IPS-18c (cell line): ENCODE measurements around the gene PTGS1.
A peak's percentile ranks its signal among the peaks of the same experiment; 100 is the strongest.
"Not testable (repeated sequence)": the region's sequence is repeated elsewhere in the genome, so short reads cannot be mapped to it uniquely, and the experiment has no call there.

Experiments used
- H3K4me3 ChIP-seq: 2 replicates; pipeline ENCODE4 v1.7.0; 2013; ENCODE audit warnings: low read depth, mild to moderate bottlenecking, low read length, moderate library complexity; ENCODE audit not compliant: insufficient read depth
- H3K9me3 ChIP-seq: one replicate; pipeline ENCODE4 v1.6.1; 2013; ENCODE audit warnings: mild to moderate bottlenecking, low read length, moderate library complexity; ENCODE audit not compliant: control insufficient read depth, insufficient read depth

The PTGS1 gene

DNA sequence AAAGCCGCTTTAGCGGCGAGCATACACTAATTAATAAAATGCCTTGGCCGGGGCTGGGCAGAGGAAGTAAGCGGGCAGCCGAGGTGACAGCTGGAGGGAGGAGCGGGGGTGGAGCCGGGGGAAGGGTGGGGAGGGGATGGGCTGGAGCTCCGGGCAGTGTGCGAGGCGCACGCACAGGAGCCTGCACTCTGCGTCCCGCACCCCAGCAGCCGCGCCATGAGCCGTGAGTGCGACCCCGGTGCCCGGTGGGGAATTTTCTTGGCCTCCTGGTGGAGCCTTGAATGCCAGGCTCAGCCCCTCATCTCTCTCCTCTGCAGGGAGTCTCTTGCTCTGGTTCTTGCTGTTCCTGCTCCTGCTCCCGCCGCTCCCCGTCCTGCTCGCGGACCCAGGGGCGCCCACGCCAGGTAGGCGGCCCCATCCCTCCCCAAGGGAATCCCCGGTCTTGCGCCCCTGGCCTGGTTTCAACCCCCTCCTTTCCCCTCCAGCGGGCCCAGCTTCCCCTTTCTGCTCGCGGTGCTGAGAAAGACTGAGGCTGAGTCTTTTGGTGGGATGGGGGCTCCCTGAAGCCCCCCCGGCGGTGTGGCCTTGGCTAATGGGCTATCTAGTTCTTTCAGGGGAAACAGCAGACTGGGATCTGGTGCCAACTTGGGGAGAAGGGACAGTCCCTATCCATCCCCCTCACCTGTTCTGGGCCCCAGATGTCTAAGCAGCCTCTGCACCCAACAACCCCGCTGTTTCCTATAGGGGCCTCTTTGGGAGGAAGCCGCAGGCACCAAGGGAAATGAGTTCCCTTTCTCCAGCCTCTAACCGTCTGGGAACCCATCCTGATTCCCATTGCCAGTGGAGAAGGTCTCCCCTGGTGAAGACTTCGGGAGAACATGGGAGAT lies at the start of gene PTGS1:
Gene PTGS1 (plus strand): TSS at position 156 of the 887 bp plus-strand sequence. CDS start 61 bp downstream, at position 217.
- H3K4me3 ChIP-seq, result peak within 1 kb of the TSS; percentile 60
- H3K9me3 ChIP-seq, result no peaks in the 10 kb centered on the region

DNA sequence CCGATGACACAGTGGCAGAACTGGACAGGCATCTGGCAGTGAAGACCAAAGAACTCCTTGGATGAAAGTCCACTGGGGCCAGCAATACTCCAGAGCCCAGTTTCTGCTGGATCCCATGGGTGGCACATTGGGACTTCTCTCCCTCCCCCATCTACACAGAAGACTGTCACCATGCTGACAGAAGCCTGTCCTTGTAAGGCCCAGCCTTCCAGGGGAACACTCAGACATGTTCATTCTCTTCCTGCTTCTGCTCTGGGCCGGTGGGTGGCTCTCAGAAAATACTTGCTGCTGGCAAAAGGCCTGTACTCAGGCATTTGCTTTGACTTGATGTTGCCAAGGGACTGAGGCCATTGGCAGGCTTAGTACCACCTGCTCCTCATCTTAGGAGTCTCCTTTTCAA lies 48.3 kb upstream of the PTGS1 start:
- no peak overlapping the region for H3K4me3 ChIP-seq
- no peaks in the 10 kb centered on the region for H3K9me3 ChIP-seq

DNA sequence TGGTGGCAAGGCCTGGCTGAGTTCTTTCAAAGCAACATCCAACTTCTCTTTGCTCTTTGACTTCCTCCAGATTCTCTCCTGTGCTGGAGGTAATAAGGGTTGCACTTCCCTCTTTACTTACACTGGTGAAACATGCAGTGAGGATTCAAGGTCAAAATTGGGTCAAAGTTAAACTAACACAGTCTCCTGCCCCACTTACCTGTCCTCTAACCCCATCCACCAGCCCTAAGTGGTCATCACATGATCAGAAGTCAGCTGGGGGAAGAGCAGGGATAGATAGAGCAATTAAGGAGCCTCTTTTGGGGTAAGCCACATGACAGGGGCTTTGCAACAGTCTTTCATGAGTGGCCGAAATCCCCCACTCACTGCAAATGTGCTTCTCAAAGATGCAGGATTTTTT lies 46.2 kb upstream of the PTGS1 start:
- H3K9me3 ChIP-seq, H3K4me3 ChIP-seq: not testable (repeated sequence)

DNA sequence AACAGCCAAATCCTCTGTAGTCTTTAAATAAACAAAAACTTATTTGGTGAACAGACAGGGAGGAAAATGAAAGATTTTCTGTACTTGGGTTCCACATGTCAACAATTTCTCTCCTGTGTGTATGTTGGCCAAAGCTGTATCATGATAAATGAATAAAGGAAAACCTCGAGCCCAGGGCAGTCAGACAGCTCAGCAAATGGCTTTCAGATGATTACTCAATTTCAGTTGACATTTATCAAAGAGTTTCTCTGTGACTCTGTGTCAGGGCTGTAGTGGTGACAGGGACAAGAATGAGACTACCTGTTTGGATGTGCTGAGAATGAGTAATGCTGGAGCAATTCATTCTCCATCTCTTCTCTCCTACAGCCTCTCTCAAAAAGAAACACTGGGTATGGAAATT lies 45.7 kb upstream of the PTGS1 start:
- Histone ChIP-seq H3K9me3 (no peaks in the 10 kb centered on the region), H3K4me3 (no peak overlapping the region)

DNA sequence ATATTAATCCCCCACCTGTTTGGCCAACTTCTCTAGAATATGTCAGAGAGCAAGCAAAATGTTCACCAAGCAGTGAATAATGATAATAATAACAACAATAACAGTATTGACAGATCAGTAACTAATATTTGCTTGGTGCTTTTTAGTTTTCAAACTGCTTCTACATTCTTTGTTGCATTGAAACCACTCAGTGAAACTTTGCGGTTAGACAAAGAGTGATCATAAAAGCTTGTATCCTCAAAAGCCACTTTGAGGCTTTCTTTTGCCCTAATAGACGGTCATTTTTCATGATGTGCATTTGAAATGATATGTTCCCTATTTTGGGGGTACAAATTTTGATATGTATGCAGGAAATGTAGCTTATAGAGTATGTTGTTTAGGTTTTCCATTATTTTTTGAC lies 43.6 kb upstream of the PTGS1 start:
- Histone ChIP-seq H3K9me3 (no peaks in the 10 kb centered on the region), H3K4me3 (no peak overlapping the region)

- Histone ChIP-seq H3K4me3 (no peak overlapping the region), H3K9me3 (no peaks in the 10 kb centered on the region)
Observed at GRCh38 chr9:122329597-122329996, 41.2 kb upstream of the PTGS1 start.

GRCh38 chr9:122330466-122330865 lies 40.4 kb upstream of the PTGS1 start:
- H3K9me3 ChIP-seq, H3K4me3 ChIP-seq: not testable (repeated sequence)

- no peak overlapping the region for H3K4me3 ChIP-seq
- no peaks in the 10 kb centered on the region for H3K9me3 ChIP-seq
Observed at GRCh38 chr9:122331523-122331927, 39.3 kb upstream of the PTGS1 start.

- Histone ChIP-seq H3K4me3 (no peak overlapping the region), H3K9me3 (no peaks in the 10 kb centered on the region)
Observed at GRCh38 chr9:122332083-122332482, 38.7 kb upstream of the PTGS1 start.

DNA sequence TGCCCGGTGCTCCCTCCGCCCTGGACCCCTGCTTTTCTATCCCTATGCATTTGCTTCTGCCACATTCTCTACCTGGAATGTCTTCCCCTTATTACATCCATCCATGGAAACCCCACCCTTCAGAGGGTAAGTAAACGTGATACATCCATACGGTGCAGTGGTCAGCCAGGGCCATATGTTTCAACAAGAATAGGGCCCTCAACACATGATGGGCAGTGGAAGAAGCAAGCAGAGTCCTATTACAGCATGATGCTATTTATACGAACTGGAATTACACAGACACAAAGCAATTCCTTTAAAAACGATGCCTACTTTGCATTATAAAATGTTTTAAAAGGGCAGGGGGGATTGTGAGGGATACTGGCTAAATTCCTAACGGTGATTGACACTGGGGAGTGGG lies 38.2 kb upstream of the PTGS1 start:
- no peaks in the 10 kb centered on the region for H3K9me3 ChIP-seq
- H3K4me3 ChIP-seq, result no peak overlapping the region

- H3K4me3 ChIP-seq, result no peak overlapping the region
- H3K9me3 ChIP-seq, result no peaks in the 10 kb centered on the region
Observed at GRCh38 chr9:122333169-122333808, 37.5 kb upstream of the PTGS1 start.

GRCh38 chr9:122334916-122335315 lies 35.9 kb upstream of the PTGS1 start:
- no peak overlapping the region for H3K4me3 ChIP-seq
- no peaks in the 10 kb centered on the region for H3K9me3 ChIP-seq

DNA sequence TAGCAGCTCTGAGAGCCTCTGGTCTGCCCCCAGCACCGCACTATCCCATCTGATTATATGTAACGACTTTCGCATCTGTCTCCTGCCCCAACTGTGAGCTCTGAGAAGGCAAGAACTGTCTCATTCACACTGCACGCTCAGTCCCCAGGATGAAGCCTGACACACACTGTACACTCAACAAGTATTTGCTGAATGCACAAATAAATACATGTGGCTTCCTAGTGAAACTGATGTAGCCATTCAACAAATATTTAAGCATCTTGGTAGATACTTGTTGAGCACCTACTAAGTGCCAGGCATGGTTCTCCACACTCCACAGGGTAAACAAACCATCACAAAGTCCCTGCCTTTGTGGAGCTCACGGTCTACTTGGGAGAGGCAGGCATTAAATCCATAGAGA lies 34.6 kb upstream of the PTGS1 start:
- no peaks in the 10 kb centered on the region for H3K9me3 ChIP-seq
- H3K4me3 ChIP-seq, result no peak overlapping the region

GRCh38 chr9:122336866-122337555 lies 33.8 kb upstream of the PTGS1 start:
- peak overlapping the region; percentile 21; the same call in 1 of the 2 replicates for H3K4me3 ChIP-seq
- H3K9me3 ChIP-seq, result no peaks in the 10 kb centered on the region

GRCh38 chr9:122337556-122337929 lies 33.3 kb upstream of the PTGS1 start:
- no peak overlapping the region for H3K4me3 ChIP-seq
- no peaks in the 10 kb centered on the region for H3K9me3 ChIP-seq

- no peaks in the 10 kb centered on the region for H3K9me3 ChIP-seq
- no peak overlapping the region for H3K4me3 ChIP-seq
Observed at GRCh38 chr9:122338536-122338935, 32.3 kb upstream of the PTGS1 start.

DNA sequence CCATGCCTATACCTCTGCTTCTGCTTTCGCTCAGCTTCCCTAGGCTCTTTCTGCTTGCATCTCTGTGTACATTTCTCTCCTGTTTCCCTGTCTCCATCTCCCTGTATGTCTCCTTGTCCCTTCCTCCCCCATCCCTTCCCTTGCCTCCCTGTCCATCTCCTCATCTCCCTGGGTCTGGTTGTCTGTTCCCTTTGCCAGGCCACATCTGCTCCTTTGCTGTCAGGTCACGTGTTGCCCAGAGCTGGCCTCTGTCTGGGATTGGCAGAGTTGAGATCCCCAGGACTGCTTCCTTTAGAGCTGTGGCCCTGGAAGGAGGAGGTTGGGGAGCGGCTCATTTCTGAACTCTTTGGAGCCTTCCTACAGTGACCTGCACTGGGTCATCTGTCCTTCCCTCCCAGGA lies 31.8 kb upstream of the PTGS1 start:
- H3K4me3 ChIP-seq, result no peak overlapping the region
- H3K9me3 ChIP-seq, result no peaks in the 10 kb centered on the region

- no peaks in the 10 kb centered on the region for H3K9me3 ChIP-seq
- no peak overlapping the region for H3K4me3 ChIP-seq
Observed at GRCh38 chr9:122339579-122339978, 31.2 kb upstream of the PTGS1 start.
